HCEC 1CT (cell line): ENCODE results near the gene GNAT2.

Experiments
- DNase-seq: peaks from one replicate; pipeline ENCODE4 v3.0.0-alpha.2; 2017

GNAT2 gene

GRCh38 chr1:109641078-109641740 is 21.8 kb upstream of the GNAT2 start:
- DNase-seq = no peak

- peak; percentile 32 for DNase-seq
These were observed 21.0 kb upstream of the GNAT2 start for GRCh38 chr1:109640285-109640865.

DNA sequence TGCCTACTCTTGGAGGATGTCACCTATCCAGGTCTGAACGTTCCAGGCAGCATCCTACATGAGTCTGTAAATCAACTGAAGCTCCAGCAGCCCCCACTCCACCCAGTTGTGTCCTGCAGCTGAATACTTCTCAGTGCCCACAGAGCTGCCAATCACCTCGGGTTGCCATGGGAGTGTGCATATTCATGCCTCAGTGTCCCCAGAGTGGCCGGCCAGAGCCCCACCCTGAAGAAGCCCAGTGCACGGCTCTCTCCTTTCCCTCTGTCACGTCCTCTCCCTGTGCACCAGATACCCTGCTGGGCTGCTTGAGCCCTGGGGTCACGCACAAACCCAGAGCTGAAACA is 20.4 kb upstream of the GNAT2 start:
- no peak for DNase-seq

DNA sequence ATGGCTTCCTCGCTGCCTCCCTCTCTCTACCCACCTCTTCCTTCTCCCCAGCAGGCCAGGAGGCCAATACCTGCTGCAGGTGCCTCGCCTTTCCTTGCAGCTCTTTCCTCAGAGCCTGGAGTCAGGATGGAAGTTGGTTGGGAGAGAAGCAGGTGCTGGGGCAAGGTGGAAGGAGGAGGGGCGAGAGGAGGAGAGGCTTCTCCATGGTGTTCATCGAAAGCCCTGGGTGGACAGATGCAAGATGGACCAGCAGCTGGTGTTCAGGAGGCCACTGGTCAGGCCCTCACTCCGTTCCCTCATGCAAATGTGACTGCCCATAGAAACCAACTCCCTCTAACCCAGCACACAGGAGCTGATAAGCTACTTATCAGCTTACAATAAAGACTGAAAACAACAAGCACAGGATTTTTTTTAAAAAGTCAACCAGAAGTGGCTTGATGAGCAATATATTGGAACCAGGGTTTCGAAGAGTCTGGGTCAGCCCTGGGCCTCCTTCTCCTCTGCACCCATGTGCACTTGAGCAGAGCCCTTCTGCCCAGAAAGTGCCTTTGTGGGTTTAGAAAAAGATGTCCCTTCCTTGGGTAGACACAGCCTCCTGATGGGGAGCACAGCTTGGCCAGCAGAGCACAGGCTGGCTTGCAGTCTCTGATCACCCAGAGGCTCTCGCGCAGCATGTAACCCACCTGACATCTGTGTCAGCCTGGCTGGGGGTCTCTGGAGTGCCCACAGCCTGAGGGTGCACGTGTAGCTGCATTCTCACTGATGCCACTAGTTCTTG is 19.8 kb upstream of the GNAT2 start:
- DNase-seq = no peak

- no peak for DNase-seq
These were observed 18.0 kb upstream of the GNAT2 start for GRCh38 chr1:109637446-109637845.

DNA sequence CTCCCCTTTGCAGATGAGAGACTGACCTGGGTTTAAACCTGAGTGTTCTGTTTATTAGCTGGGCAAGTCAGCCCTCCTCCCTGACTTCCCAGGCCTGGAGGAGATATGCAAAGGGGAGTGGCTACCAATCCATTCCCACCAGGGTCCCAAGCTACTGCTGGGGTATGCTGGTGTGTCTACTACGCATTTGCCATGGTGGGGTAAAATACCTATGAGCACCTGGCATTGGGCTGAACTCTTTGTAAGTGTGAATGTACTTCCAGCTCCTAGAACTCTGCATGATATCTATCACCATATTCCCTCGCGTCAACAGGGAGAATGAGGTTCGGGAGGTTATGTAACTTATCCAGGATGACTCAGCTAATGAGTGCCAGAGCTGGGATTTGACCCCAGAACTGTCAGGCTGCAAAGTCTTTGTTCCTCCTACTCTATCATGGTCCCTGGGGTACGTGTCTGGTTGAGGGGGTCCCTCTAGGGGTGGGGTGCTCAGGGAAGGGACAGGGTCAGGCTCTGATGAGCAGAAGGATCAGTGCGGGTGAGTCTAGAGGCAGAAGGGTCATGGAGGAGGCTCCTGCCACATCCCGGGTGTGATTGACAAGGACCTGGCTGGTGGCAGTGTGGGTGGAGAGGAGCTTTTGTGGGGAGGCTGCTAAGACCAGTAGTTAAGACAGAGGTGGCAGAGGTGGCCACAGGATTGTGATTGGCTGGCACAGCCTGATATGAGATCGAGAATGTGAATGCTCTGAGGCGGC is 17.0 kb upstream of the GNAT2 start:
- peak; percentile 46 for DNase-seq

DNA sequence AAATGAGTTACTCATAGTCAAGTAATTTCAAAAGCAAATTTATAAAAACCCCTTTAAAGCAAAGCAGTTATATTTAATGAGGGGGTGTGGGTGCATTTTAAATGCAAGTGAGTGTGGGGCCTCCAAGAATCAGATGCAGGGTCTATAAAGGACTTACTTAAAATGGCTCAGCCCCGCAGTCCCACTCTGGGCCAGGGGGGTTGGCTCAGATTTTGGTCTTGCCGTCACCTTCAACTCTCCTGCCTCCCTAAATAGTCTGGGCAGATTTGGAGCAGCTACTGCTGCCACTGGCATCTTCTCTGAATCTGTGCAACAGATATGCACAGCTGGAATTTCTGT is 16.4 kb upstream of the GNAT2 start:
- no peak for DNase-seq

DNA sequence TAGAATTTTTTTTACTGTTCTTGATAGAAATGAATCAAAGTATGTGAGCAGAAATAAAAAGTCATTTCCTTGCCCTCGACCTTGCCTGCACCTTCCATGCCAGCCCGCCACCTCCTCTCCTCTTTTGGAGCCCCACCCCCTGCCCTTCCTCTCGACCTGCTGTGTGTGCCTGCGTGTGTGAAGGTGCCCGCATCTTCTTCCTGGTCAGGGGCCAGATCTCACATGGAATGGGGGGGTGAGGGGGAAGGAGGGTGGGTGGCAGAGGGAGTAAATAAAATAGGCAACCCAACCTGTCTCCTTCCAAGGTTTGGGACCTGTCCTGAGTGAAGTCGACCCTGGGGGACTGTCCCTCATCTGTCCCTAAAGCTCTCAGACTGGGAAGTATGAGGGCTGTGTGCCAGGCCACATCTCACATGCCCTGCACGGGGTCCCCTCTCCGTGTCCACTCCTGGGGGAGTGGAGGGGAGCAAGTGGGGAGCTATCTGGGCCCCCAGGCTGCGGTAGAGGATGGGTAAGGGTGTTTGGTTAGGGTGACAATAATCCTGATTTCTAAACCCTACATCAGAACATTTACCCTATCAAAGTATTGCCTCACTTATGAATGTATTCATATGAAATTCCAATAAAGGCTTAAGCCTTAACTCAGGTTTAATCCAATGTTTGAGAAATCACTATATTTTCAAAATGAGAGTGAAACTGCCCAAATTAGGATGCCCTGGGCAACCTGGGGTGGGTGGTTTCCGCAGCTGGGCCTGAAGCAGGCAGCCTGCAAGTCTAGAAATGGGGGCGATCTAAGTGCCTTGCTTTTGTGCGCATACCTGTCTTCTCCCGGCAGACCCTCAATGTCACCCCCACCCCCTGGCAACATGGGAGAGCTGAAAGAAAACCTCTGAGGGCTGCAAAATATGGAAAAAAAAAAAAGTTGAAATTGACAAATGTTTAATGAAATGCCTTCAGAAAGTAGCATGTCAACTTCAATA is 15.6 kb upstream of the GNAT2 start:
- no peak for DNase-seq

GRCh38 chr1:109634292-109634691 is 14.9 kb upstream of the GNAT2 start:
- no peak for DNase-seq

DNA sequence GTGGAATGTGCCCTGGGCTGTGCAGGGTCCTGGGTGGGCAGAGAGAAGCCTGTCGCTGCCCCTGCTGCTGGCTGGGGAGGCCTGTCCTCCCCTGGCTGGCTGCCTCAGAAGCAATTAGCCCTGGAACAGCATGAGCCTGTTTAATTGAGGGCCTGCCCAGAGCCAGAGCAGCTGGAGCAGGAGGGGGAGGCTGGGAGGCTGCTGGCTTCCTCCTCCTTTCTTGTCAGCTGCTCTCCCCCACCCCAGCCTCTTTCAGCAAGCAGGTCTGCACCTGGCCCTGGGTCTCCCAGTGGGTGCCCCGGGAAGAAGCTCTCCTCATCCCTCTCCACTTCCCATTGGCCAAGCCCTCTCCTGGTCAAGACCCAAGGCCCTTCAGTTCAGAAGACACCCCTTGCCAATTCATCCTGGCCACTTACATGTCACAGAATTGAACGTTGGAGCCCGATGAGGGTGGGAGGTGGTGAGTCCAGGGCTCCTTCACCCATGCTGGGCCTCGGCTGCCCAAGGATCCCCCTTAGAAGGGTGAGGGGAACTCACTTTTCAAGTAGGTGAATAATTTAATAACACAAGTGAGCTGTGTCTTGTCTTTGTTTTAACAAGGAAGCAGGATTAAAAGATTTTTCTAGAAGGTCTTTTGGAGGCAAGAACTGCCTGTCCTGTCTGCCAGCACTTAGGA is 13.4 kb upstream of the GNAT2 start:
- DNase-seq = no peak

GRCh38 chr1:109631513-109632505 is 12.4 kb upstream of the GNAT2 start:
- no peak for DNase-seq

- DNase-seq = no peak
These were observed 11.6 kb upstream of the GNAT2 start for GRCh38 chr1:109630898-109631512.

DNA sequence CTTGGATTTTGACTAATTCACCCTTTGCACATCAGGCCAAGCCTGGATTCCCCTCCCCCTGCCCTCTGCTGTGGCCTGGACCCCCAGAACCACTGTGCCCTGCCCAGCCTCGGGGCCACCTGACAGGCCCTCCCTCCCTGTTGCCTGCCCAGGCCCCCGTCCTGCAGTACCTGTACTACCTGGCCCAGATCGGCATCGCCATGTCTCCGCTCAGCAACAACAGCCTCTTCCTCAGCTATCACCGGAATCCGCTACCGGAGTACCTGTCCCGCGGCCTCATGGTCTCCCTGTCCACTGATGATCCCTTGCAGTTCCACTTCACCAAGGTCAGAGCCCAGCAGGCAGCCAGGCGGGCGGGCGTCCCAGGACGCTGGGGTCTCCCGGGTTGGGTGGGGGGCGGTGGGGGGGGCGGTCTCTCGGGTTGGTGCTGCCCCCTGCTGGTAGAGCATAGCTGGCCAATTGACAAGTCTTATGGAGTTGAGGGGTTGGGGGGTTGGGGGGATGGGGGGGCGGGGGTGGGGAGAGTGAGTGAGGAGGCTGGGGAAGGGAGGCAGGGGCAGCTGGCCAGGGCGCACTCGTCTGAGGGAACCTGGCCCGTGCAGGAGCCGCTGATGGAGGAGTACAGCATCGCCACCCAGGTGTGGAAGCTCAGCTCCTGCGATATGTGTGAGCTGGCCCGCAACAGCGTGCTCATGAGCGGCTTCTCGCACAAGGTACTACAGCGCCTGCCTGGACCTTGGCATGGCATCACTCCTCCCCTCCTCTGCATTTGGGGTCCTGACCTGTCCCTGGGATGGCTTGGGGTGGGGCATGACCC is 10.9 kb upstream of the GNAT2 start:
- DNase-seq = no peak

- DNase-seq = no peak
These were observed 10.1 kb upstream of the GNAT2 start for GRCh38 chr1:109629372-109630030.

- no peak for DNase-seq
These were observed 9.3 kb upstream of the GNAT2 start for GRCh38 chr1:109628540-109629321.

DNA sequence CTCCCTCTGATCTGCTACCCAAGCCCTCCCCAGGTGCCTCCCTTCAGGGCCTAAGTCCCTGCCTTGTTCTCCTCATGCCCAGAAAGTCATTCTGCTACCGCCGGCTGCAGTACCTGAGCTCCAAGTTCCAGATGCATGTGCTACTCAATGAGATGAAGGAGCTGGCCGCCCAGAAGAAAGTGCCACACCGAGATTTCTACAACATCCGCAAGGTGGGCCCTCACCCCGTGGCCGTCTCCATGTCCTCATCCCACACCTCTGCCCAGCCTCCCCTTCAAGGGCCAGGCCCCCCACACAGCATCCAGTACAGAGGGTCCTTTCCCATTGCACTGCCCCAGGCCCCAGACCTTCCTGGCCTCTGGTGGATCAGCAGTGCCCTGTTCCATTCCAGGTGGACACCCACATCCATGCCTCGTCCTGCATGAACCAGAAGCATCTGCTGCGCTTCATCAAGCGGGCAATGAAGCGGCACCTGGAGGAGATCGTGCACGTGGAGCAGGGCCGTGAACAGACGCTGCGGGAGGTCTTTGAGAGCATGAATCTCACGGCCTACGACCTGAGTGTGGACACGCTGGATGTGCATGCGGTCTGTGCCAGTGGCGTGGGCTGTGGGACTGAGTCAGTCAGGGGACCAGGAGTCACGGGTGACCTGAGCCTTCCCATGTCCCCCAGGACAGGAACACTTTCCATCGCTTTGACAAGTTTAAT is 8.4 kb upstream of the GNAT2 start:
- no peak for DNase-seq
